Esophagus squamous epithelium (tissue), 5 donors: ENCODE measurements around the gene PSMB5. TPM values are rescaled to one million over a fixed set of nuclear protein-coding genes. Genes with fewer than 3 reads are reported as not detected.

ENCODE experiments used
- DNase-seq: peaks from one replicate; lab custom pipeline; 2025; lab: John Stamatoyannopoulos, UW
- H3K27ac ChIP-seq, 4 donors: fragments of 200-600 bp; sonication (generic); one replicate each; pipeline ENCODE4 v1.5.1; 2016 to 2019; ENCODE audit warnings: mild to moderate bottlenecking in 1 of 4
- H3K27me3 ChIP-seq, 4 donors: fragments of 200-600 bp; sonication (generic); 1 replicate in 3 of 4; 2 replicates in 1 of 4; pipeline versions ENCODE4 v1.5.1 to v1.6.0; 2017 to 2021; ENCODE audit warnings: antibody characterized with exemption in 1 of 4
- H3K36me3 ChIP-seq, 3 donors: fragments of 200-600 bp; sonication (generic); one replicate each; pipeline ENCODE4 v1.5.1; 2016 to 2019
- H3K4me1 ChIP-seq, 3 donors: fragments of 200-600 bp; sonication (generic); one replicate each; pipeline ENCODE4 v1.5.1; 2017 to 2019
- H3K4me3 ChIP-seq, 4 donors: fragments of 200-600 bp; sonication (generic); 1 replicate in 3 of 4; 2 replicates in 1 of 4; pipeline ENCODE4 v1.5.1; 2016 to 2019; ENCODE audit warnings: mild to moderate bottlenecking in 2 of 4, moderate library complexity in 1 of 4
- H3K9me3 ChIP-seq, 3 donors: fragments of 200-600 bp; sonication (generic); one replicate each; pipeline ENCODE4 v1.5.1; 2016 to 2019
- POLR2A ChIP-seq, 4 donors: fragments of 450-650 bp; IDR thresholded peaks; one replicate each; pipeline ENCODE4 v1.6.1; 2017; ENCODE audit warnings: antibody characterized with exemption in 4 of 4, mild to moderate bottlenecking in 4 of 4, moderate library complexity in 3 of 4
- WGBS, 2 donors: methylation state at CpG; one replicate each; pipeline ENCODE4 v1.1.5; 2018; 5-methylcytosine and 5-hydroxymethylcytosine counted together
- intact Hi-C: fragments of 100-400 bp; cut with DNase I; formaldehyde crosslinking; loops from one replicate; pipeline ENCODE4 v1.15.0; 2022
- total RNA-seq, 4 donors: library from RNA; depleted of rRNA; stranded (reverse); fragments of >200 nt; gene quantifications; one replicate each; pipeline ENCODE4 v1.1.0, GENCODE V29; 2016
- TF ChIP-seq, protein P1 (sequence below), 6 experiments: fragments of 450-650 bp in 4 of 6; fragments of 200-600 bp in 2 of 6; sonication (generic) in 2 of 6; IDR thresholded peaks; one replicate each; pipeline ENCODE4 v1.5.1; 2016 to 2019; ENCODE audit warnings: antibody characterized with exemption in 6 of 6, mild to moderate bottlenecking in 4 of 6, moderate library complexity in 4 of 6
- donor health status: DM: yes; HTN: yes; CAD: no.

The PSMB5 gene
- total RNA-seq = 100 to 1,000 TPM; 140 to 185 (median 153) TPM

DNA sequence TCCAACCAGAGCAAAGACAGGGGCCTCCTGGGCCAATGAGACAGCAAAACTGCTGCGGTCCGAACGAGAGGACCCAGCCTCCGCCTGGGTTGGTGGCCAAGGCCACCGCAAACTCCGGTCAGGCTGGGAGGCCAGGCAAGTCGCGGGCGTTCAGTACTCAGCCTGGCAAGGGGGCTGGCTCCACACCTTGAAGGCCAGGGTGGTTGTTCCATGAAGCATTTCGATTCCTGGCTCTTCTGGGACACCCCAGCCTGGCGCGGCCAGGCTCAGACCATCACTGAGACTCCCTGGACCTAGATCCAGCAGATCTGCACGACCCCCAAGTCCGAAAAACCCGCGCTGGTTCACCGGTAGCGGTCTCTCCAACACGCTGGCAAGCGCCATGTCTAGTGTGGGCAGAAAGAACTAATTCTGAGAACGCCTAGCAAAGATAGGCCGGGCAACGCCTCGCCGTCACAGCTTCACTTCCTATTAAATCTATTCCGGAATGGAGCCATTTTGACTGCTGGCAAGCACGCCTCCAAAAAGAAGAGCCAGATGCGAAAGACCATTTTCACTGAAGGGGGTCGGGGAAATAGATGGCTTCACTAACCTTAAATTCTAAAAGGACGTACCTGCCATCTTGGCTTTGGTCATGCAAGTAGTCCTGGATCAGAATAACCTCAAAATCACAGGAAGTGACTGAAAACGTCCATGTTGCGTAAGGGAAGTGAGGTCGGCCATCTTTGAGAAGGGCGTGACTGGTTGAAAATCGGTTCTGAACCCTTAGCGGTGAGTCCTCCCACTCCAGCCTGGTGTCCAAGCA, at the start of gene PSMB5:
TSS of gene PSMB5 (minus strand) at position 403 of the 805 bp plus-strand sequence. CDS start at position 384, 19 bp downstream.
- WGBS, 2 donors = 0 to 1% methylated on average over 29 of the region's 36 CpGs
- Histone ChIP-seq H3K4me3 (peak within 1 kb of the TSS; percentile 69 to 97 (median 89)), H3K4me1 (peaks cover 9 to 23% (median 10%) of the 10 kb centered on the region in 3 donors), H3K9me3 (no peaks in the 10 kb centered on the region), H3K27ac (peak within 1 kb of the TSS; percentile 93 to 98 (median 96)), H3K36me3 (peaks cover 13 to 37% (median 21%) of the 10 kb centered on the region in 3 donors), H3K27me3 (no peaks in the 10 kb centered on the region)
- no peak for DNase-seq
- peak in 1 of 4 donors; percentile 52 for TF ChIP-seq POLR2A (IDR thresholded peaks at IDR 0.05)
- TF ChIP-seq, protein P1, sequence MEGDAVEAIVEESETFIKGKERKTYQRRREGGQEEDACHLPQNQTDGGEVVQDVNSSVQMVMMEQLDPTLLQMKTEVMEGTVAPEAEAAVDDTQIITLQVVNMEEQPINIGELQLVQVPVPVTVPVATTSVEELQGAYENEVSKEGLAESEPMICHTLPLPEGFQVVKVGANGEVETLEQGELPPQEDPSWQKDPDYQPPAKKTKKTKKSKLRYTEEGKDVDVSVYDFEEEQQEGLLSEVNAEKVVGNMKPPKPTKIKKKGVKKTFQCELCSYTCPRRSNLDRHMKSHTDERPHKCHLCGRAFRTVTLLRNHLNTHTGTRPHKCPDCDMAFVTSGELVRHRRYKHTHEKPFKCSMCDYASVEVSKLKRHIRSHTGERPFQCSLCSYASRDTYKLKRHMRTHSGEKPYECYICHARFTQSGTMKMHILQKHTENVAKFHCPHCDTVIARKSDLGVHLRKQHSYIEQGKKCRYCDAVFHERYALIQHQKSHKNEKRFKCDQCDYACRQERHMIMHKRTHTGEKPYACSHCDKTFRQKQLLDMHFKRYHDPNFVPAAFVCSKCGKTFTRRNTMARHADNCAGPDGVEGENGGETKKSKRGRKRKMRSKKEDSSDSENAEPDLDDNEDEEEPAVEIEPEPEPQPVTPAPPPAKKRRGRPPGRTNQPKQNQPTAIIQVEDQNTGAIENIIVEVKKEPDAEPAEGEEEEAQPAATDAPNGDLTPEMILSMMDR (IDR thresholded peaks at IDR 0.05) = peak in 1 of 6 experiments; percentile 28
- intact Hi-C loops = no loop called here

DNA sequence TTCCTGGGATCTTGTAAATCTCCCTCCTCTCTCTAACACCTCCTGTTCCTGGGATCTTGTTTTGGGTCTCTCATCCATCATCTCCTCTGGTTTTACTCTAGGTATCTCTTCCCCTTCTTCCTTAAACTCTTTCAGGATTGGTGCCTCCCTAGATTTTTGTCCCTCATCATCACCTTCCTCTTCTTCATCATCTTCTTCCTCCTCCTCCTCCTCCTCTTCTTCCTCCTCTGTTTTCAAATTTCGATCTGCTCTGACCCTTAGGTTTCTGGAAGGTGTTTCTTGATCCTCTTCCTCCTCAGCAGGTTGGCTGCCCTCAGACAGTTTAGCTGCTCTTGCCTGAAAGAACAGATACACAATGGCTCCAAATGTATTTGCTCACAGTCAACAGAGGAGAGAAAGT, 45.8 kb upstream of the PSMB5 start:
- intact Hi-C loops = no loop called here
- no peak overlapping the region for H3K4me3 ChIP-seq
- TF ChIP-seq, protein P1 (IDR thresholded peaks at IDR 0.05) = no peak
- TF ChIP-seq POLR2A (IDR thresholded peaks at IDR 0.05) = no peak
- peaks cover 4 to 39% (median 17%) of the 10 kb centered on the region in 3 donors for H3K4me1 ChIP-seq
- no peaks in the 10 kb centered on the region for H3K27me3 ChIP-seq
- no peak for DNase-seq
- WGBS, 2 donors = 67 to 81% methylated on average over 1 of the region's 1 CpG
- no peaks in the 10 kb centered on the region for H3K9me3 ChIP-seq
- H3K36me3 ChIP-seq = peaks cover 18 to 100% (median 73%) of the 10 kb centered on the region in 3 donors
- peak overlapping the region in 1 of 4 donors; percentile 81 for H3K27ac ChIP-seq

DNA sequence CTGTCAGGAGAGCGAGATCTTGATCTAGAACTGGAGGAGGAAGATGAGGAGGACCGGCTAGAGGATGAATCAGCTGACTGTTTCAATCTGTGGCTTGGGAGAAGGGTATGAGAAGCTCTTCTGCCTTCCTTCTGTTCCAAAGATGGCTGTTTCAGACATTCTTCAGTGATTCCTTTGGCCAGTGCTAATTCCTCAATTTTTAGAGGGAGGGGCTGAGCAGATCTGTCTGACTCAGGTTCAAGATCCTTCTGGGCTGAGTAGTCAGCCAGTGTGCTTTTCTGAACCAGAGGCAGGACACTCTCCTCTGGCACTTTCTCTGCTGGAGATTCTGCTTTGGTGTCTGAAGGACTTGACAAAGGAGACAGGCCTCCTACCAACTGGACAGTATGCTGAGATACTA, 45.0 kb upstream of the PSMB5 start:
- H3K36me3 ChIP-seq = peaks cover 17 to 100% (median 75%) of the 10 kb centered on the region in 3 donors
- 89 to 100% methylated on average over 1 to 2 of the region's 2 CpGs for WGBS, 2 donors
- intact Hi-C loops = no loop called here

DNA sequence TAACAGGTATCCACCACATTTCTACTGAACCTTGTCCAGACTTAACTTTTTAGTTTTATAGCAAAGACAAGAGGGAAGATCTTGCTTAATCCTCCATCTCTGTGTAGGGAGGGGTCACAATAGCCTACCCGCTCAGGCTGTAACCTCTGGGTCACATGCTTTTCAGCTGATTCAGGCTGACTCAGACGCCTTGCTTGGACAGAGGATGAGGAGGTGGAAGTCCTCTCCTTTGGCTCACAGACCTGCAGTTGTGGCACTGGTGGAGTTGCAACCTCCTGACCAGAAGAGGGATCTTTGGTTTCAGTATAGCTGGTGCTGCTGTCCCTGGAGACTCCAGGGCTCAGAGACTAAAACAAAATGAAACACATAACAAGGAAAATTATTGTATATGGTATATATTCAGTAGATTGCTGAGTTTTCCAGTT, 44.0 kb upstream of the PSMB5 start:
- Histone ChIP-seq H3K27me3 (no peaks in the 10 kb centered on the region), H3K9me3 (no peaks in the 10 kb centered on the region), H3K27ac (peak overlapping the region; percentile 17 to 81 (median 78)), H3K4me3 (no peak overlapping the region), H3K36me3 (peaks cover 17 to 100% (median 67%) of the 10 kb centered on the region in 3 donors), H3K4me1 (peaks cover 4 to 39% (median 17%) of the 10 kb centered on the region in 3 donors)
- intact Hi-C loops = no loop called here
- DNase-seq = no peak
- TF ChIP-seq, protein P1 (IDR thresholded peaks at IDR 0.05) = no peak
- no peak for TF ChIP-seq POLR2A (IDR thresholded peaks at IDR 0.05)
- WGBS, 2 donors = 0 to 8% methylated on average over 2 of the region's 2 CpGs

More for the DNA sequence above, 45.0 kb upstream of the PSMB5 start:
- no peaks in the 10 kb centered on the region for H3K27me3 ChIP-seq
- no peak overlapping the region for H3K4me3 ChIP-seq
- TF ChIP-seq, protein P1 (IDR thresholded peaks at IDR 0.05) = no peak
- no peak for TF ChIP-seq POLR2A (IDR thresholded peaks at IDR 0.05)
- no peaks in the 10 kb centered on the region for H3K9me3 ChIP-seq
- peaks cover 4 to 39% (median 17%) of the 10 kb centered on the region in 3 donors for H3K4me1 ChIP-seq
- H3K27ac ChIP-seq = peak overlapping the region; percentile 17 to 81 (median 78)
- no peak for DNase-seq

DNA sequence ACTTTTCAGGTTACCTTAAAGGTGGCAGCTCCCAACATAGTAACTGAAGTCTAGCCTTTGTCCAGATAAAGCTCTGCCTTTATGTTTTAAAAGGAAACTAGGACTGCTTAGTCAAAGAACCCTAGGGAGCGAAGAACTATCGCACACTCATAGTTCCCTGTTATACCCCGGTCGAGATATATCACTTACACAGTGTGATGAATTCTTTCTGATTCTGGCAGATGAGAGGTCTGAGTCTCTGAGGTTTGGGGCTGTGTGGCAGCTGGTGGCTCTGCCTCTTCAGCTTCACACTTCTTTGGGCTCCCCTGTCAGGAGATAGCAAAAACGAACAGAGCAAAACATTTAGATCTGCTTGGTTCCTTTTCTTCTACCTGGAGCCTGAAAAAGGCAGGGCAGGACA, 43.3 kb upstream of the PSMB5 start:
- WGBS, 2 donors = 72 to 81% methylated on average over 5 of the region's 5 CpGs
- intact Hi-C loops = no loop called here
- H3K4me3 ChIP-seq = no peak overlapping the region

More for the DNA sequence above, 43.3 kb upstream of the PSMB5 start:
- Histone ChIP-seq H3K27ac (peak overlapping the region; percentile 17 to 81 (median 78)), H3K9me3 (no peaks in the 10 kb centered on the region), H3K36me3 (peaks cover 20 to 100% (median 61%) of the 10 kb centered on the region in 3 donors), H3K4me1 (peaks cover 4 to 43% (median 17%) of the 10 kb centered on the region in 3 donors), H3K27me3 (no peaks in the 10 kb centered on the region)
- no peak for DNase-seq
- TF ChIP-seq, protein P1 (IDR thresholded peaks at IDR 0.05) = no peak
- no peak for TF ChIP-seq POLR2A (IDR thresholded peaks at IDR 0.05)
